GM18868 (cell line): Measurements from ENCODE around the gene ANKFN1.

ENCODE experiments used
- ATAC-seq: cut with Tn5 transposase; IDR thresholded peaks from one replicate; pipeline ENCODE4 v1.9.1; 2021; ENCODE audit warnings: mild to moderate bottlenecking, moderate library complexity; ENCODE audit not compliant: unreplicated experiment

ANKFN1 gene

DNA sequence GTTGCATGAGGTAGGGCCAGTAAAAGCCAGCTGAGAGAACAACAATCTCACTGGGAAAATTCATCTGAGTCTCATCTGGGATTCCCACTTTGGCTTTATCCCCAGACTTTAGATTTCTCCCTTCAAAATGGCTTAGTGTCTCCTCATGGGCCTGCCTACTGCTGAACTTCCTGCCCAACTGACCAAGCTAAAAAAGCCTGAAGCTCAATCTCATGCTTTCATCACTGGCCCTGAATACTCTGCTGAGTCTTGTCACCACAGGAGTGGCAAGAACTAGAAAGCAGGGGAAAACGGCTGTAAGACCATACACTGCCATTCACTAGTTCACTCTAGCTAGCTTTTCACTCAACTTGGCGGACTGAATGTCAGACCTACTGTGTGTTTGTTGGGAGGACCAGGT is 343.9 kb downstream of the ANKFN1 start:
- no peak for ATAC-seq

DNA sequence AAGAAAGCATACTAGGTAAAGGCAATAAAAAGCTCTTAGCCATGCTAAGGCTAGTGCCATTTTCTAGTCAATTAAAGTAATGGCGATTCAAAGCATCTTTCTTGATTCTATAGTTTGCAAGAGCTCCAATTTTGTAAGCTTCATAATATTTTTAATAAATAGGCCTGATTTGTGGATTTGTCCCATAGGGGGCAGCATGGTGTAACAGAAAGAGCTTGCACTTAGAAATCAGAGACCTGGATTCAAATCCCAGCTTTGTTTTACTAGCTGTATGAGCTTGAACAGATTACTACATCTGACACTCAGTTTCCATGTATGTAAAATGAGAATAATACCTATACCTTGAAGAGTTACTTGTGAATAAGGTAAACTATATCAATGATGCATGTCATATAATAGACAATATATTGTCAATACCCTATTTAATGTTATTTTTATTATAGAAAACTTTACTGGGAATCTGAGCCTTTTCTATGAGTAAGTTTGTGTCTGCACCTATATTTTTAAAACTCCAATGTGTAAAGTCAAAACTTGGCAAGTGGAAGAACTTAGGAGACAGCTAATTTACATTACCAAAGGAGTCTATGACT is 346.6 kb downstream of the ANKFN1 start:
- ATAC-seq: no peak

DNA sequence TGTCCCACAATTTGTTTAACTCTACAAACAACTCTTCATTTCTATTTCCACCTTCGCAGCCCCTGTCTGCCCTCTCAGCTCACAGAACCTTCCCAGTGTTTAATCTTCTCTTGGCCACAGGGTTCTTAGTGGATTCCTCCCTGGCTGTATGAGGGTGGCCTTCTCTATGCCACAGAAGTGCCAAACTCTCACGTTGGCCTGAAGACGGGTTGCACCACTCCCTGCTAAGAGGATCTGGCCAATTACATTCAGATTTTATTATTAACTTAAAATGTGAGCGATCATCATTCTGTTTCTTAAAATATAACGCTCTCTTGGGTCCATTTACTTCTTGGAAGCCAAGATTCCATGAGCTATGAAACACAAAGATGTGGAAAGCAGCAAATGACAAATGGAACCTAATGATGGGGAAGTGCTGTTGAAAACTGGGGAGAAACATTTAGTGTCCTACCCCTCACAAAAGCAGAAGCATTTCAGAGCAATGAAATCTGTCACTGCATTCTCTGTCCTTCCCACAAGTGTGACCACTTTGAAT is 348.9 kb downstream of the ANKFN1 start:
- no peak for ATAC-seq

DNA sequence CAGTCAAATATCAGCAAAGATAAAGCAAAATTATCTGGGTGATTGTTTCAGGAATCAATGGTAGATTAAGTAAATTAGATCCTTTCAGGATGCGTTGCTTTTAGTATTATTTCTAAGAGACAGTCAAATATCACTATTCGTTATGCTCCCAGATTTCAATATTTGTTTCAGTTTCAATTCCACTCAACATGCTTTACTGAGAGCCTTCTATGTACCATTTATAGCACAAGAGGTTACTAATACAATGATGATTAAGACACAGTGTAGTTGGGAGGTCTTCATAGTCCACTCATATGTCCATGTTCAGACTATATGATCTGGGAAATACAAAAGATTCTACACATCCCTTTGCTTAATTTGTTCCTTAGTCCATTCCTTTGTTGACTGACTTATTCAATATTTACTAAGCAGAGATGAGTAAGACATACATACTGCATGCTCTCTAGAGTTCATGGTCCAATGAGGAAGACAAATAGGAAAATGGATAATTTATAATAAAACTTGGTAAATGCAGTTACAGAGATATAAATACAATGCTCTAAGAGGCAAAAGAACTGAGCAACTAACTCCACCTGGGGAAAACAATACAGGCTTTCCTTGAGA is 352.0 kb downstream of the ANKFN1 start:
- ATAC-seq: no peak

DNA sequence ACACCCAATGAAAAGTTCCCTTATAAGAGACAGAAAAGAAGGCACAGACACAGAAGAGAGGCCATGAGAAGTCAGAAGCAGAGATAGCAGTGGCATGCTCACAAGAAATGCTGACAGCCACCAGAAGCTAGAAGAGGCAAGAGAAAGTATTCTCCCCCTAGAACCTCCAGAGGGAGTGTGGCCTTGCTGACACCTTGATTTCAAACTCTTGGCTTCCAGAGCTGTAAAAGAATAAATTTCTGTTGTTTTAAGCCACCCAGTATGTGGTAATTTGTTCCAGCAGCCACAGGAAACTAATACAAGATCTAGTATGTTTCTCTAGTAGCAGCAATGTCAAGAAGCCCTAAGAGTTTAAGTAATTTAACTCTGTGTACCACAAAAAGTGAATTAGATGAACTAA is 353.1 kb downstream of the ANKFN1 start:
- no peak for ATAC-seq

DNA sequence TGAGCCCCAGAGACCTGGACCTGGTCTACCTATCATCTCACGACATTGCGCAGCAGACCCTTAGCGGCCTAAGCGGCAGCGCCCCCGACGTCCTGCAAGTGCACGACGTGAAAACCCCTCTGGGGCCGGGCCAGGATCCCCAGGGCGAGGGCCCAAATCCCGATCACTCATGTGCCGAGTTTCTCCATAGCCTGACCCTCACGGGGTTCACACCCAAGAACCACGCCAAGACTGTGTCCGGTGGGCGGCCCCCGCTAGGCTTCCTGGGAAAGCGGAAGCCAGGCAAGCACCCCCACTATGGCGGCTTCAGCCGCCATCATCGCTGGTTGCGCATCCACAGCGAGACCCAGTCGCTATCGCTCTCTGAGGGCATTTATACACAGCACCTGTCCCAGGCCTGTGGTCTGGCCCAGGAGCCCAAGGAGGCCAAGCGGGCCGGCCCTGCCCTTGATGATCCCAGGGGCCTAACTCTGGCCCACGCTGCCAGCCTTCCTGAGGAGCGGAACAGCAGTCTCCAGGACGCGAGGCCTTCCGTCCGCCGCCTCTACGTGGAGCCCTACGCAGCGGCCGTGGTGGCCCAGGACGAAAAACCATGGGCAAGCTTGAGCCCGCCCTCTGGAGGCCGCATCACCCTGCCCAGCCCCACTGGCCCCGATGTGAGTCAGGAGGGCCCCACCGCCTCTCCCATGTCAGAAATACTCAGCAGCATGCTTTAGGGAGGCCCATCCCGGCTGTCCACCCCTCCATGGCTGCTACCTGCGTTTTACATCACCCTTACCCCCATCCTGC is 357.5 kb downstream of the ANKFN1 start:
- no peak for ATAC-seq

DNA sequence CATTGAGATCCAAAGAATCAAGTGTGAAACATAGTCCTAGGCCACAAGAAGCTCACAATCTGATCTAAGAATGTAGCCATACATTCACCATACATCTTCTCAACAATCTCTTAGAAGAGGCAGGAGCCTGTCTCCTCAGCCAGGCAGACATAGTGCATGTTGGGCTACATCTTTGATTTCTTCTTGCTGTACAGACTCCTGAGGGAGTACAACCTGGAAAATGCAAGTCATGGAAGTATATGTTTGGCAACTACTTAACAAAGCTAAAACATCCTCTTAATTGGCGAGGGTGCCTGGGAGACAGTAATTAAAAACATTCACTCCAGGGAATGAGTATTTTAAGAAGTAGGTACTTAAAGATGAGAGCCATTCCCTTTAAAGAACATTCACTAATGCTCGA is 361.0 kb downstream of the ANKFN1 start:
- ATAC-seq: no peak

DNA sequence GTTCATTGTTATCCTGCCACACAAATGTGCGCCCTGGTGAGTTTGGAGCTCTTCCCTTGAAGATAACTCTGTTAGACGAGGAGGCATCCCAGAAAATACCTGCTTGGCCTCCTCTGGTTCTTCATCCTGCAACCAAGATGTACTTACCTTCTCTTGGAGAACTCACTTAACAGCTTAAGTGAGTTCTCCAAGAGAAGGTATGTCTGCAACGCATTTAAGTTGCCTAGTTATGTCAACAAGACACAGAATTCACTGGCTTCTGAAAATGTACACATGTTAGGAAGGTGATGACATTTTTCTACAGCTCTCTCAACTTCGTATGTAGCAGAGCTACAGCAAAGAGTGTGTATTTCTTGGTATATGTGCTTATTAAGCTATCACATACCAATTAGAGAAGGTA is 361.6 kb downstream of the ANKFN1 start:
- ATAC-seq: no peak

DNA sequence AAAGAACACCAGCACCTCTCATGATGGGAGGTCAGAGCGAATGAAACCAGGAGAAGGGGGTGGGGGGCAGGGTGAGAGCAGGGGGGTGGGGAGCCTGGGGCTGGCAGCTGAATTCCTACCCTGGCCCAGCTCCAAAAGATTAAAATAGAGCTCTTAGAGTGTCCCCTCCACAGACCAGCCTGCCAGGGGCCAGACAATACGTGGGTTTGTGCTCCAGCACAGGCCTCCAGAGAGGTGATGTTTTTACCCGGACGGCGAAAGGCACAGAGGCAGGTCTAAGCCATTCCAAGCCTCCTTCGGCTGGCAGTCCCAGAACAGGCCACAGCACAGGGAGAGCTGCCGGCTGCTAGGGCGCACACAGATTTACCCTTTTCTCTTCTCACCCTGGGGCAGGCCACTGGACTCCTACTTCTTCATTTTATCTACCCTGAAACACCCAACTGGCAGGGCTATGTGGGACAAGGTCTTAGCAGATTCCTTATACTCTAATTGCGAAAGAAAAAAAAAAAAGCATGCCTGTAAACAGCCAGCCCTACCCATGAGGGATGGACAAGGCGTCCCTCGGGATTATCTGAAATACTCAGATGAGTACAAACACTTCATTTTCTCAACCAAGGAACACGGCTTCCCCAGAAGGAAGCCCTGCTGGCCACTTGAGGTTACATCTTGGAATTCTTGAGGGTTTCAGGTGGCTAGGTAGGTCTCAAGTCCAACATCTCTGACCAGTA is 368.3 kb downstream of the ANKFN1 start:
- no peak for ATAC-seq

DNA sequence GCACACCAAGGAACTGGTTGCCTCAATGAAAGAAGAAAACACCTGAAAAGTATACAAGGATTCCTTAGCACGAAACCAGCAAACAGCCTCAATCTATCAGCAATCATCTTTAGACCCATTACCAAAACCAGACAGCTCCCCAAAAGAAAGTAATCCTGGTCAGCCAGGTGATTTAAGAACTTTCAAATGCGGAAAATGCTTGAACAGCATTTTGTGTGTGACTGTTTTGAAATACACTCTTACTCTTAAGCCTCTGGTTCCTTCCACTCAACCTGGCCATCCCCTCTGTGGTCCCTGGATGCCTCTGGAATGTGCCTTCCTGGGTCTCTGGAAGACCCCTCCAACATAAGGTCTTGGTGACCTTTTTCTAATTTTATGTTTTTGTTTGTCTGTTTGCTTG is 369.8 kb downstream of the ANKFN1 start:
- no peak for ATAC-seq

DNA sequence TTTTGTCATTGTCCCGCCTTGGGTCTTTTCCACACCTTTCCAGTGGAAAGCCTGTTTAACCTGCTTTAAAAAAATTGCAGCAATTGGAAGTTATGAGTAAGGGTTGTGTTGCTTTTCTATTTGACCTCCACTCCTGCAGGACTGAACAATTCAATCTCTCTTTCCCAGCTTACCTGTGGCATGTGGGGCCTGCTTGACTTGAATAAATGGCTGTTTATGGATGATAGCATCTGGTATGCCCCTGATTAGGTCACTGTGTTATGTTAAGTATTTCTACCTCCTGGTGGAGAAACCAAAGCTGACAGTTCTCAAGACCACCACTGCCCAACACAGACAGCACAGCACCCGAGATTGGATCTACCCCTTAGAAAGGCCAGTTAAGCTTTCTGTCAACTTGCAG is 375.4 kb downstream of the ANKFN1 start:
- no peak for ATAC-seq

DNA sequence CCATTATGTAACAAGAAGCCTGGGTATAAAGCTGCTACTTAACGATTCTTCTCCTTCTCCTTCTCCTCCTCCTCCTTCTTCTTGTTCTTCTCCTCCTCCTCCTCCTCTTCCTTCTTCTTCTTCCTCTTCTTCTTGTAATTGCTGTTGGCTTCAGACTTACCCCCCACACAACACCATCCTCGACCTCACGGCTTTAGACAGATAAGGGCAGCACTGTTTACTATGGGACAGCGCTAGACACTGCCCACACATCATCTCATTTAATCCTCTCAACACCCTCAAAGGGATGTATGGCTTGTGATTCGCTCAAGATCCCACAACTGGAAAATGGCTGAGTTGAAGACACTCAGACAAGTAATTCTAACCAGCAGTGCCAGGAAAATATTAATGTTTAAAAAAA is 379.7 kb downstream of the ANKFN1 start:
- ATAC-seq: no peak

DNA sequence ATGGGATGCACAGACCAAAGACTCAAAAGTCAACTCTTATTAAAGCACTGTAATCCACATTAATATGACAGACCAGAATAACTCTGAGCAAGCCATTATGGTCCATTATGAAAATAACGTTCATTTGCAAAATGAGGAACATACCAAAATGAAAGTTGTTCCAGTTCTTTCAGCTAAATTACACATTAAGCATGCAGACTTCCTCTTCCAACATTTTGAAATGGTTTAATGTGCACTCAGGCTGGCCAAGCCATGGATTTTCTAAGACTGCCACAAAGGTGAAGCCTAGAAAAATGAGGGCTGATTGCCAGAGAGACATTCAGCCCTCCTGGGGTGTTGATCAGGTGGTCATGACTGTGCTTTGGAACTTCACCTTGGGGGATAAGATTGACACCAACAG is 383.5 kb downstream of the ANKFN1 start:
- no peak for ATAC-seq

DNA sequence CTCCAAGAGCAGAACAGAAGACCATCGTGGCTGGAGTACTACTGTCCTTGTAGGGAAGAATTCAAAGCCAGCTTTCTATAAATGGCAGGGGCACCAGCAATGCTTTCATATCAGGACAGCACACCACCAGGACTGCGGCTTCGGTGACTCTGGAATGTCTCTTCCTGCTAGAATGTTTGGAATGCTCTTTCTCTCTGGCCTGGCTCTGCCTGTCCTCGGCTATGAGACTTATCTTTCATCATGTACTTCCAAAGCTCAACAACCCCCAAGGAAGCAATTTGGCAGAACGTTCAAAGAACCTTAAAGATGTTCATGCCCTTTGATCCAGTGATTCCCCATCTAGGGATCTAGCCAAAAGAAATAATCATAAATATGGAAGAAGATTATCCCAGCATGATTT is 387.6 kb downstream of the ANKFN1 start:
- no peak for ATAC-seq

DNA sequence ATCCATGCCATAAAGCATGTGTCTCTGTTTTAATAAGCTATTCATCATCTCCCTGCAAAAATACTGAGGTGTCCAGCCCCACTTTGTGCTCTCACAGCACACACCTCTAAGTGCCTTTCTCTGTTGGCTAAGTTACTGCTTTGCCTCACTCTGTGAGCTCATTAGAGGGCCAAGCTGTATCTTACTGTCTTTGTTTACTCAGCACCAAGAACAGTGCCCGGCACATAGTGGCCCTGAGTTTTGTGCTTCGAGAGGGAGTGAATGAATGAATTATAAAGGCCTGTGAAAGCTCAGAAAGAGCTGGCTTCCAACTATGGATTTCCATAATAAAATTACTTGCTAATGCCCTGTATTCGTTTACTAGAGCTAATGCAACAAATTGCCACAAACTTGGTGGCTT is 390.0 kb downstream of the ANKFN1 start:
- ATAC-seq: no peak

DNA sequence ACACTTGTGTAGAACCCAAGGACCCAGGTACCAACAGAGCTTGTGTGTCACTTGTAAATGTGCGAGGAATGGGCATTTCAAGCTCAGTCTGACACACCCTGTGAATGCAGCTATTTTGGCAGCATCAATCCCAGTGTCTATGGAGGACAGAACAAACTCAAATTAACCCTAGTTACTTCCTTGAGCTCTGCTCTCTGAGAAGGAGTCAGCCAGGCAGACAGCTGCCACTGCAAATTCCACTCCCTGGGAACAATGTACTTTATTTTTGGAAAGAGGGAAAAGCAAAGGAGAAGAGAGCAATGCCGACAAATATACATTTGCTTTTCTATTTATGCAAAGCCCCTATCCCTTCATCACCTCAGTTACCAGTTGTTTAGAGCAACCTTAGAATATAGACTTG is 391.8 kb downstream of the ANKFN1 start:
- no peak for ATAC-seq

DNA sequence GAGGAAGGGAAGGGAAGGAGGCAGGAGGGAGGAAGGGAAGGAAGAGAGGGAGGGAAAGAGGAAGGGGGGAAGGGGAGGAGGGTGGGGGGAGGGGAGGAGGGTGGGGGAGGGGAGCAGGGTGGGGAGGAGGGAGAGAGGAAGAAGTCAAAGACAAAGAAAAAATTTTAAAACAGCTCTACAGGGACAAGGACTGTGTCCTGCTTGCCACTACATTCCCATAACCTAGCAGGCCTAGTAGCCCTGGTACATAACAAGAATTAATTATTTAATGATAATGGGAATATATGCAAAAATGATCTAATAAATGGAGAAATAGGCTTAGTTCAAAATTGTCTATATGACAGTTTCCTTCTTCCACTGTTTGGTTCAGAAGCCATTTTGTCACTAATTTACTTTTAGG is 392.7 kb downstream of the ANKFN1 start:
- ATAC-seq: no peak

DNA sequence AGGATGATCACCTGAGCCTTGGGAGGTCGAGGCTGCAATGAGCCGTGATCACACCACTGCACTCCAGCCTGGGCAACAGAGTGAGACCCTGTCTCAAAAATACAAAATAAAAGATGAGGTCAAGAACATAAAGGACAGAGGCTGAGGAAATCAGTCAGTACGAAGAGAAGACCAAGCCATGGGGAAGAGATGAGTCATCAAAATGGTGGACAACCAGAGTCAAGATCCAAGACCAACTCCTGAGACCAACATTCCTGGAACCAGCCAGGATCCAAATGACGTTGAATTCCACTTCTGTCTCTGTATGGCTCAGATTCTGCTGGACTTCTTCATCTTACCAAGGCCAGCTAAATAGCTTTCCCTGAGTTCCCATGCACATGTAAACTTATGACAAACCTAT is 395.4 kb downstream of the ANKFN1 start:
- no peak for ATAC-seq

DNA sequence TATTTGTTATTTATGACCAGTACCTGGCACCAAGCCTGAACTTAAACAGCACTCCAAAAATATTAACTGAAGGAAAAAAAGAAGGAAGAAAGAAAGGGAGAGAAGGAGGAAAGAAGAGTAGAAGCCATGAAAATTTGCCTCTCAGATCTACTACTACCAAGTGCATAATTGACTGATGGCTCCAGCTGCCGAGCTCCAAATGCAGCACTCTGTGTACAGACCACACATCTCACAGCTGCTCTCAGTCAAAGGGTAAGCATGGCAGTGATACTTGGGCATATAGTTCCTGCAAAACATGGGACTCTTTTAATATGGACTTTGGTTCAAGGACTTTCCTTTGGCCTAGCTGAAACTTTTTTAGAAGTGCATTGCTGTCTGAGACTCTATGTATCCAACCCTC is 396.2 kb downstream of the ANKFN1 start:
- no peak for ATAC-seq

DNA sequence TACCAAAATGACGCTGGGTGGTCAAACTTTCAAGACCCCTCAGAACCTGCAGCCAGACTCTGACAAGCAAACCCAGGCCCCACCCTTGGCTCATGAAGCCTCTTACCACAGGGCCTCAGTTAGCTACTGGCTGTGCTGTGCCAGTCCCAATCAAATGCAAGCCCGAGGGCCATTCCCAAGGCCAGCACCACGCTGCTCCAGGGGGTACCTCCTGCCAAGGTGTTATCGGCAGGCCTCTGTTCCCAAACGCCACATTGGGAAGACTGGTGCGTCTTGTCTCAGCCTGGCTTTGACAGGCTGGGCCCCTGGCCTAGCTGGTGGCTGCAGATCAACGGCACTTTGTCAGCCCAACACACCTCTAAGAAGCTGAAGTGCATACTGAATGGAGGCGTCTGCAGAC is 404.4 kb downstream of the ANKFN1 start:
- ATAC-seq: no peak

DNA sequence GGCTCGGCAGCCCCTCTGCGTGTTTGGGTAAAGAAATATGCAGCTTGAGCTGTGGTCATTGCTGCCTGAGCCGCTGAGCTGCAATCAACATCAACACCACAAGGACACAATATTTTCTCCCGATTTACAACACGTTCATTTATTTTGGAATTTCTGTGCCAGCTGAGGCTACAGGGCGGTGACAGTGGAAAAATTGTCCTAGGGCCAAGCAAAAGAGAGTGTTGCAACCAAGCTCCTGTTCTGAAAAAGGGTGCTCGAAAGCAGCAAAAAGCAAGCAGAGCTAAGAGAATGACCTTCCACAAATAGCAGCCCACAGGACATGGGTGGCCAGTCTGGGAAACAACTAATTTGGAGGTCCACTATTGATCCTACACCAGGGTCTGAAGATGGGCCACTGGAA is 404.8 kb downstream of the ANKFN1 start:
- ATAC-seq: no peak
